IMR-90 (cell line): ENCODE measurements around the gene PPDPF. TPM values are rescaled to one million over a fixed set of nuclear protein-coding genes. Genes with fewer than 3 reads are reported as not detected.

ENCODE experiments used
- ATAC-seq: fragments of 200-7000 bp; cut with Tn5 transposase; 2 replicates; pipeline ENCODE4 v1.9.1; 2020; ENCODE audit warnings: low read depth, mild to moderate bottlenecking, moderate library complexity
- BruUV-seq: library from RNA; stranded (reverse); fragments of 400-500 nt; replicated peaks from 2 replicates; lab custom pipeline; 2021; lab: Mats Ljungman, UMichigan
- CTCF ChIA-PET: fragments of 300-600 bp; formaldehyde crosslinking; extraction: SDS; loops from one replicate; lab custom pipeline; 2021; ENCODE audit warnings: antibody characterized with exemption; lab: Yijun Ruan, JAX
- POLR2A ChIA-PET: fragments of 300-600 bp; sonication (Branson Sonifier 250); formaldehyde crosslinking; loops from one replicate; lab custom pipeline; 2022; ENCODE audit warnings: antibody characterized with exemption; ENCODE audit not compliant: unreplicated experiment; lab: Charles Lee
- DNase-seq: peaks from one replicate; pipeline ENCODE4 v3.0.0; 2013
- H2AFZ ChIP-seq: replicated peaks from 2 replicates; pipeline ENCODE3; 2013; ENCODE audit warnings: low read length, mild to moderate bottlenecking; ENCODE audit not compliant: poor library complexity
- H2AK5ac ChIP-seq: 2 replicates; pipeline ENCODE4 v1.6.1; 2013; ENCODE audit warnings: low read depth, low read length, inconsistent platforms
- H2AK9ac ChIP-seq: replicated peaks from 2 replicates; pipeline ENCODE3; 2013; ENCODE audit warnings: mild to moderate bottlenecking, low read depth, low read length, moderate library complexity; ENCODE audit not compliant: poor library complexity
- H2BK120ac ChIP-seq: 2 replicates; pipeline ENCODE4 v1.6.1; 2013; ENCODE audit warnings: low read depth, low read length, inconsistent platforms
- H2BK15ac ChIP-seq: 3 replicates; pipeline ENCODE4 v1.6.1; 2013; ENCODE audit warnings: low read depth, low read length, inconsistent platforms
- H2BK20ac ChIP-seq: 2 replicates; pipeline ENCODE4 v1.6.1; 2013; ENCODE audit warnings: low read depth, mild to moderate bottlenecking, inconsistent platforms, low read length, moderate library complexity
- H2BK5ac ChIP-seq: 2 replicates; pipeline ENCODE4 v1.6.1; 2013; ENCODE audit warnings: mild to moderate bottlenecking, low read depth, low read length, inconsistent platforms; ENCODE audit not compliant: poor library complexity, severe bottlenecking
- H3K14ac ChIP-seq: replicated peaks from 2 replicates; pipeline ENCODE4 v1.6.1; 2013; ENCODE audit warnings: low read depth, low read length, inconsistent platforms
- H3K18ac ChIP-seq: 2 replicates; pipeline ENCODE4 v1.6.1; 2013; ENCODE audit warnings: low read depth, low read length, control low read depth
- H3K23ac ChIP-seq: 2 replicates; pipeline ENCODE4 v1.6.1; 2013; ENCODE audit warnings: low read depth, low read length, inconsistent platforms
- H3K27ac ChIP-seq: 2 replicates; pipeline ENCODE4 v1.5.1; 2013; ENCODE audit warnings: mild to moderate bottlenecking, control low read depth, low read length; ENCODE audit not compliant: insufficient read depth
- H3K27me3 ChIP-seq: 2 replicates; pipeline ENCODE4 v1.6.1; 2013; ENCODE audit warnings: low read length; ENCODE audit not compliant: control insufficient read depth, insufficient read depth
- H3K36me3 ChIP-seq: 2 replicates; pipeline ENCODE4 v1.6.1; 2013; ENCODE audit warnings: low read length, mixed read lengths; ENCODE audit not compliant: control insufficient read depth, insufficient read depth
- H3K4ac ChIP-seq: 2 replicates; pipeline ENCODE4 v1.6.1; 2013; ENCODE audit warnings: low read depth, low read length, inconsistent platforms
- H3K4me1 ChIP-seq: 2 replicates; pipeline ENCODE4 v1.6.1; 2013; ENCODE audit warnings: low read length, mixed read lengths; ENCODE audit not compliant: control insufficient read depth, insufficient read depth
- H3K4me2 ChIP-seq: 2 replicates; pipeline ENCODE4 v1.6.1; 2013; ENCODE audit warnings: low read depth, mild to moderate bottlenecking, control low read depth, low read length, moderate library complexity
- H3K4me3 ChIP-seq: 2 replicates; pipeline ENCODE4 v1.5.1; 2013; ENCODE audit warnings: low read depth, mild to moderate bottlenecking, control low read depth, low read length, moderate library complexity; ENCODE audit not compliant: insufficient read depth
- H3K56ac ChIP-seq: 2 replicates; pipeline ENCODE4 v1.6.1; 2013; ENCODE audit warnings: low read length, inconsistent platforms; ENCODE audit not compliant: insufficient read depth; ENCODE audit errors: extremely low read depth
- H3K79me1 ChIP-seq, 2 experiments: 2 replicates each; pipeline ENCODE4 v1.6.1; 2013; ENCODE audit warnings: low read length in 2 of 2, inconsistent platforms in 1 of 2, low read depth in 1 of 2
- H3K9ac ChIP-seq: 2 replicates; pipeline ENCODE4 v1.6.1; 2013; ENCODE audit warnings: low read depth, low read length, control low read depth
- H3K9me1 ChIP-seq: 2 replicates; pipeline ENCODE4 v1.6.1; 2013; ENCODE audit warnings: low read length, inconsistent platforms; ENCODE audit not compliant: insufficient read depth
- H3K9me3 ChIP-seq: 2 replicates; pipeline ENCODE4 v1.6.1; 2013; ENCODE audit warnings: low read length; ENCODE audit not compliant: control insufficient read depth, insufficient read depth
- H4K20me1 ChIP-seq: 2 replicates; pipeline ENCODE4 v1.6.1; 2013; ENCODE audit warnings: low read length, inconsistent platforms; ENCODE audit not compliant: insufficient read depth
- H4K5ac ChIP-seq: 2 replicates; pipeline ENCODE4 v1.6.1; 2013; ENCODE audit warnings: mild to moderate bottlenecking, low read depth, low read length, control low read depth
- H4K8ac ChIP-seq, 2 experiments: 2 replicates each; pipeline ENCODE4 v1.6.1; 2013; ENCODE audit warnings: low read depth in 2 of 2, low read length in 2 of 2, control low read depth in 1 of 2, inconsistent platforms in 1 of 2
- H4K91ac ChIP-seq: 2 replicates; pipeline ENCODE4 v1.6.1; 2013; ENCODE audit warnings: low read depth, low read length, inconsistent platforms; ENCODE audit not compliant: insufficient read depth
- BHLHE40 ChIP-seq: fragments of 150-350 bp; IDR thresholded peaks from 2 replicates; pipeline ENCODE4 v1.6.1; 2016; ENCODE audit warnings: mild to moderate bottlenecking, low read depth, low read length
- CEBPB ChIP-seq: IDR thresholded peaks from 2 replicates; pipeline ENCODE4 v1.6.1; 2012; ENCODE audit warnings: low read depth, low read length, improper control_type of control experiment
- CHD1 ChIP-seq: IDR thresholded peaks from 2 replicates; pipeline ENCODE4 v1.6.1; 2012; ENCODE audit warnings: low read depth, low read length, improper control_type of control experiment
- CTCF ChIP-seq: conservative IDR thresholded peaks from 2 replicates; pipeline ENCODE4 v1.5.1; 2012; ENCODE audit warnings: mild to moderate bottlenecking, low read depth, low read length, improper control_type of control experiment
- ELK1 ChIP-seq: fragments of 150-350 bp; IDR thresholded peaks from 2 replicates; pipeline ENCODE4 v1.6.1; 2016; ENCODE audit warnings: low read depth, mild to moderate bottlenecking, low read length, moderate library complexity, borderline replicate concordance
- FOS ChIP-seq: fragments of 150-350 bp; IDR thresholded peaks from 2 replicates; pipeline ENCODE4 v1.6.1; 2016; ENCODE audit warnings: low read depth, low read length
- MAFK ChIP-seq: IDR thresholded peaks from 2 replicates; pipeline ENCODE4 v1.6.1; 2012; ENCODE audit warnings: low read depth, low read length, improper control_type of control experiment
- MAZ ChIP-seq: IDR thresholded peaks from 2 replicates; pipeline ENCODE4 v1.6.1; 2012; ENCODE audit warnings: low read depth, mild to moderate bottlenecking, low read length, improper control_type of control experiment, moderate library complexity, borderline replicate concordance
- MXI1 ChIP-seq: IDR thresholded peaks from 2 replicates; pipeline ENCODE4 v1.6.1; 2012; ENCODE audit warnings: low read depth, mild to moderate bottlenecking, low read length, moderate library complexity, borderline replicate concordance
- NFE2L2 ChIP-seq: fragments of 150-350 bp; IDR thresholded peaks from 2 replicates; pipeline ENCODE4 v1.6.1; 2016; ENCODE audit warnings: low read depth, mild to moderate bottlenecking, low read length
- POLR2A ChIP-seq: IDR thresholded peaks from 2 replicates; pipeline ENCODE4 v1.6.1; 2012; ENCODE audit warnings: mild to moderate bottlenecking, low read depth, low read length
- RAD21 ChIP-seq: IDR thresholded peaks from 2 replicates; pipeline ENCODE4 v1.6.1; 2012; ENCODE audit warnings: low read length, improper control_type of control experiment
- RCOR1 ChIP-seq: IDR thresholded peaks from 2 replicates; pipeline ENCODE4 v1.6.1; 2012; ENCODE audit warnings: mild to moderate bottlenecking, low read length, improper control_type of control experiment; ENCODE audit not compliant: insufficient replicate concordance
- RFX5 ChIP-seq: IDR thresholded peaks from 2 replicates; pipeline ENCODE4 v1.8.0; 2012; ENCODE audit warnings: low read depth, mild to moderate bottlenecking, low read length, moderate library complexity
- SMC3 ChIP-seq: fragments of 150-350 bp; IDR thresholded peaks from 2 replicates; pipeline ENCODE4 v1.6.1; 2016; ENCODE audit warnings: low read depth, mild to moderate bottlenecking, antibody characterized with exemption, low read length, moderate library complexity
- USF2 ChIP-seq: fragments of 150-350 bp; IDR thresholded peaks from 2 replicates; pipeline ENCODE4 v1.6.1; 2017; ENCODE audit warnings: mild to moderate bottlenecking, antibody characterized with exemption, low read length, low read depth
- WGBS, 2 experiments: methylation state at CpG; one replicate each; pipeline versions ENCODE4 v1.1.5 to v1.1.7; 2013; ENCODE audit warnings: missing lambda C conversion rate in 2 of 2; ENCODE audit not compliant: insufficient read length in 1 of 2; ENCODE audit errors: extremely low coverage in 2 of 2; 5-methylcytosine and 5-hydroxymethylcytosine counted together
- dilution Hi-C: fragments of 300-500 bp; cut with HindIII; formaldehyde crosslinking; loops from one replicate; pipeline ENCODE4 v1.14.3; 2018; ENCODE audit warnings: low sequenced_read_pairs; ENCODE audit not compliant: unreplicated experiment
- in situ Hi-C: fragments of 300-500 bp; cut with MboI; formaldehyde crosslinking; loops from 3 replicates; pipeline ENCODE4 v1.14.3; 2019; ENCODE audit warnings: low sequenced_read_pairs, inconsistent platforms, mixed read lengths
- intact Hi-C: fragments of 100-400 bp; cut with micrococcal nuclease; formaldehyde crosslinking; loops from 2 replicates; pipeline ENCODE4 v1.10.0; 2022
- polyA plus RNA-seq, 3 experiments: library from polyadenylated mRNA; depleted of rRNA; stranded (reverse); fragments of >200 nt; gene quantifications; 2 replicates each; pipeline ENCODE4 v1.2.3, GENCODE V29; 2012; ENCODE audit warnings: low replicate concordance in 1 of 3
- total RNA-seq: library from RNA; depleted of rRNA; stranded (reverse); fragments of >200 nt; gene quantifications from 2 replicates; pipeline ENCODE4 v1.2.3, GENCODE V29; 2012

Gene PPDPF
- total and polyA plus RNA-seq, 2 of the 4 experiments (the other 2 are of a cell fraction) = 12.9 to 171 TPM

- DNase-seq (no peak), ATAC-seq (no peak)
- H3K27me3 ChIP-seq = no peaks in the 10 kb centered on the region
- no peak overlapping the region for H2AFZ ChIP-seq
- dilution Hi-C loops (no loop called here), intact Hi-C loops (no loop called here), in situ Hi-C loops (no loop called here)
- no peak overlapping the region for H3K23ac ChIP-seq
- BruUV-seq = TSS peak; percentile 50
- no peak overlapping the region for H2BK15ac ChIP-seq
- H3K4me3 ChIP-seq = no peak overlapping the region
- no peak overlapping the region for H3K56ac ChIP-seq
- H2AK9ac ChIP-seq = no peak overlapping the region
- H3K18ac ChIP-seq = no peak overlapping the region
- ChIA-PET CTCF (no interaction called here), POLR2A (no interaction called here)
- no peaks in the 10 kb centered on the region for H4K20me1 ChIP-seq
- H4K8ac ChIP-seq = no peak overlapping the region
- no peaks in the 10 kb centered on the region for H3K79me1 ChIP-seq
- no peaks in the 10 kb centered on the region for H3K9me3 ChIP-seq
- no peak overlapping the region for H3K4ac ChIP-seq
- H3K9me1 ChIP-seq = no peaks in the 10 kb centered on the region
- H3K14ac ChIP-seq = no peak overlapping the region
- no peak overlapping the region for H3K9ac ChIP-seq
- no peak overlapping the region for H2BK5ac ChIP-seq
- no peak overlapping the region for H4K91ac ChIP-seq
- peaks cover 50% of the 10 kb centered on the region for H3K36me3 ChIP-seq
- no peak overlapping the region for H2AK5ac ChIP-seq
- no peak overlapping the region for H3K4me2 ChIP-seq
- H3K27ac ChIP-seq = no peak overlapping the region
- H4K5ac ChIP-seq = no peak overlapping the region
- no peak overlapping the region for H2BK20ac ChIP-seq
- no peaks in the 10 kb centered on the region for H3K4me1 ChIP-seq
- WGBS, 2 experiments = 91% methylated on average over 12 of the region's 16 CpGs; no CpG with 5 or more reads in 1 of the 2 experiments
- H2BK120ac ChIP-seq = no peak overlapping the region
- TF ChIP-seq BHLHE40 (no peak), RFX5 (no peak), NFE2L2 (no peak), USF2 (no peak), CEBPB (no peak), POLR2A (no peak), SMC3 (no peak), MAZ (no peak), MAFK (no peak), CTCF (no peak), CHD1 (no peak), FOS (no peak), RCOR1 (no peak), RAD21 (no peak), MXI1 (no peak), ELK1 (no peak)
These were observed 39.8 kb downstream of the PPDPF start for GRCh38 chr20:63560333-63560805.
